ENCODE measurements around the gene CHAC2. TPM values are rescaled to one million over a fixed set of nuclear protein-coding genes. Genes with fewer than 3 reads are reported as not detected.
A peak's percentile ranks its signal among the peaks of the same experiment; 100 is the strongest.
"Not testable (repeated sequence)": the region's sequence is repeated elsewhere in the genome, so short reads cannot be mapped to it uniquely, and the experiment has no call there.

Gene CHAC2
- total and polyA plus RNA-seq, 2 of the 13 experiments (the other 11 are each of a cell fraction or from before 2014, with no cell fraction given): 1.7 to 10.7 TPM

- H4K20me1 ChIP-seq (ENCODE audit: insufficient read depth, low read length); POLR2A ChIA-PET; H3K4me2 ChIP-seq (ENCODE audit: low read depth, low read length); in situ Hi-C loops (cut with HindIII; ENCODE audit: extremely low pct_ligation_motif_present, low pct_unique_long_range_greater_than_20kb); intact Hi-C loops (cut with micrococcal nuclease; ENCODE audit: unreplicated experiment); H3K27me3 ChIP-seq (ENCODE audit: control insufficient read depth in 1 of 2, insufficient read depth in 2 of 2, low read length in 2 of 2); FAIRE-seq; H3K9ac ChIP-seq (ENCODE audit: insufficient read depth, low read depth, low read length); H3K79me2 ChIP-seq (ENCODE audit: insufficient read depth, low read length); H3K27ac ChIP-seq (ENCODE audit: extremely low read length, insufficient read depth, low read length); H3K4me3 ChIP-seq (replicated peaks in 1 of 3; ENCODE audit: insufficient read depth in 1 of 3, low read depth in 2 of 3, low read length in 3 of 3); H2AFZ ChIP-seq (ENCODE audit: low read length); BruUV-seq (replicated peaks); CTCF ChIA-PET (ENCODE audit: low intra/inter-chr PET ratio, low total read pairs); ATAC-seq; H3K9me3 ChIP-seq (ENCODE audit: low read length); TF ChIP-seq SOX6 (IDR thresholded peaks at IDR 0.05): not testable (repeated sequence)
- 0 out of 2 replicates have a peak, but pooled peaks have one; percentile 24 for TF ChIP-seq CCDC6 (CRISPR knock-in tag; IDR thresholded peaks at IDR 0.05)
- TF ChIP-seq STAG1 (CRISPR knock-in tag; IDR thresholded peaks at IDR 0.05): peak; percentile 52; the same call in 1 of the 2 replicates
- TF ChIP-seq SOX6 (CRISPR knock-in tag; IDR thresholded peaks at IDR 0.05): 0 out of 2 replicates have a peak, but pooled peaks have one; percentile 12
- TF ChIP-seq, protein P1, sequence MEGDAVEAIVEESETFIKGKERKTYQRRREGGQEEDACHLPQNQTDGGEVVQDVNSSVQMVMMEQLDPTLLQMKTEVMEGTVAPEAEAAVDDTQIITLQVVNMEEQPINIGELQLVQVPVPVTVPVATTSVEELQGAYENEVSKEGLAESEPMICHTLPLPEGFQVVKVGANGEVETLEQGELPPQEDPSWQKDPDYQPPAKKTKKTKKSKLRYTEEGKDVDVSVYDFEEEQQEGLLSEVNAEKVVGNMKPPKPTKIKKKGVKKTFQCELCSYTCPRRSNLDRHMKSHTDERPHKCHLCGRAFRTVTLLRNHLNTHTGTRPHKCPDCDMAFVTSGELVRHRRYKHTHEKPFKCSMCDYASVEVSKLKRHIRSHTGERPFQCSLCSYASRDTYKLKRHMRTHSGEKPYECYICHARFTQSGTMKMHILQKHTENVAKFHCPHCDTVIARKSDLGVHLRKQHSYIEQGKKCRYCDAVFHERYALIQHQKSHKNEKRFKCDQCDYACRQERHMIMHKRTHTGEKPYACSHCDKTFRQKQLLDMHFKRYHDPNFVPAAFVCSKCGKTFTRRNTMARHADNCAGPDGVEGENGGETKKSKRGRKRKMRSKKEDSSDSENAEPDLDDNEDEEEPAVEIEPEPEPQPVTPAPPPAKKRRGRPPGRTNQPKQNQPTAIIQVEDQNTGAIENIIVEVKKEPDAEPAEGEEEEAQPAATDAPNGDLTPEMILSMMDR (CRISPR knock-in tag; IDR thresholded peaks at IDR 0.05): peak; percentile 57
- TF ChIP-seq, protein P2, sequence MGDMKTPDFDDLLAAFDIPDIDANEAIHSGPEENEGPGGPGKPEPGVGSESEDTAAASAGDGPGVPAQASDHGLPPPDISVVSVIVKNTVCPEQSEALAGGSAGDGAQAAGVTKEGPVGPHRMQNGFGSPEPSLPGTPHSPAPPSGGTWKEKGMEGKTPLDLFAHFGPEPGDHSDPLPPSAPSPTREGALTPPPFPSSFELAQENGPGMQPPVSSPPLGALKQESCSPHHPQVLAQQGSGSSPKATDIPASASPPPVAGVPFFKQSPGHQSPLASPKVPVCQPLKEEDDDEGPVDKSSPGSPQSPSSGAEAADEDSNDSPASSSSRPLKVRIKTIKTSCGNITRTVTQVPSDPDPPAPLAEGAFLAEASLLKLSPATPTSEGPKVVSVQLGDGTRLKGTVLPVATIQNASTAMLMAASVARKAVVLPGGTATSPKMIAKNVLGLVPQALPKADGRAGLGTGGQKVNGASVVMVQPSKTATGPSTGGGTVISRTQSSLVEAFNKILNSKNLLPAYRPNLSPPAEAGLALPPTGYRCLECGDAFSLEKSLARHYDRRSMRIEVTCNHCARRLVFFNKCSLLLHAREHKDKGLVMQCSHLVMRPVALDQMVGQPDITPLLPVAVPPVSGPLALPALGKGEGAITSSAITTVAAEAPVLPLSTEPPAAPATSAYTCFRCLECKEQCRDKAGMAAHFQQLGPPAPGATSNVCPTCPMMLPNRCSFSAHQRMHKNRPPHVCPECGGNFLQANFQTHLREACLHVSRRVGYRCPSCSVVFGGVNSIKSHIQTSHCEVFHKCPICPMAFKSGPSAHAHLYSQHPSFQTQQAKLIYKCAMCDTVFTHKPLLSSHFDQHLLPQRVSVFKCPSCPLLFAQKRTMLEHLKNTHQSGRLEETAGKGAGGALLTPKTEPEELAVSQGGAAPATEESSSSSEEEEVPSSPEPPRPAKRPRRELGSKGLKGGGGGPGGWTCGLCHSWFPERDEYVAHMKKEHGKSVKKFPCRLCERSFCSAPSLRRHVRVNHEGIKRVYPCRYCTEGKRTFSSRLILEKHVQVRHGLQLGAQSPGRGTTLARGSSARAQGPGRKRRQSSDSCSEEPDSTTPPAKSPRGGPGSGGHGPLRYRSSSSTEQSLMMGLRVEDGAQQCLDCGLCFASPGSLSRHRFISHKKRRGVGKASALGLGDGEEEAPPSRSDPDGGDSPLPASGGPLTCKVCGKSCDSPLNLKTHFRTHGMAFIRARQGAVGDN (CRISPR knock-in tag; IDR thresholded peaks at IDR 0.05): peak; percentile 18; the same call in 1 of the 2 replicates
- TF ChIP-seq ADNP (CRISPR knock-in tag; IDR thresholded peaks at IDR 0.05): peak; percentile 64; the same call in 1 of the 2 replicates
- TF ChIP-seq ZMYM2 (CRISPR knock-in tag; IDR thresholded peaks at IDR 0.05): peak; percentile 83
- WGBS (ENCODE audit: low lambda C conversion rate): 93% methylated on average over 9 of the region's 9 CpGs
- DNase-seq (ENCODE audit: low spot score): peak; percentile 21
- H3K36me3 ChIP-seq (replicated peaks in 1 of 2; ENCODE audit: control insufficient read depth in 1 of 2, insufficient read depth in 2 of 2, low read length in 2 of 2): peaks cover 7 to 13% of the 10 kb centered on the region in 2 experiments; a peak in 4 of 5 replicates
- H3K4me1 ChIP-seq (ENCODE audit: insufficient read depth, low read length): peaks cover 52% of the 10 kb centered on the region
These were observed 56.0 kb downstream of the CHAC2 start for GRCh38 chr2:53823639-53824038.

Other genes with a start within 250 kb of the CHAC2 start
- gene ASB3, start 19.1 kb downstream of the CHAC2 start, total RNA-seq (2016; rRNA removed; fragmentation: Illumina TruSeq; extraction: Trizol): 40.1 and 48.2 TPM in 2 replicates
- 29.8 and 41.8 TPM in 2 replicates for gene ASB3, start 19.1 kb downstream of the CHAC2 start, polyA plus RNA-seq (2011; rRNA removed)
- gene ERLEC1, start 19.2 kb downstream of the CHAC2 start, total RNA-seq (2016; rRNA removed; fragmentation: Illumina TruSeq; extraction: Trizol): 66.7 and 88.4 TPM in 2 replicates
- gene ERLEC1, start 19.2 kb downstream of the CHAC2 start, polyA plus RNA-seq (2011; rRNA removed): 58.1 and 87.3 TPM in 2 replicates
- gene GPR75, start 92.2 kb downstream of the CHAC2 start, total RNA-seq (2016; rRNA removed; fragmentation: Illumina TruSeq; extraction: Trizol): 2.4 and 3.3 TPM in 2 replicates
- 3.9 and 4.1 TPM in 2 replicates for gene GPR75, start 92.2 kb downstream of the CHAC2 start, polyA plus RNA-seq (2011; rRNA removed)
- 77.8 and 171 TPM in 2 replicates for gene PSME4, start 203.2 kb downstream of the CHAC2 start, total RNA-seq (2016; rRNA removed; fragmentation: Illumina TruSeq; extraction: Trizol)
- 49.5 and 52.1 TPM in 2 replicates for gene PSME4, start 203.2 kb downstream of the CHAC2 start, polyA plus RNA-seq (2011; rRNA removed)